Stimulated activated CD8-positive, alpha-beta memory T cell treated with anti-CD3 and anti-CD28 coated beads, Interleukin-4, amount 100 ng/mL, for 48 hours (primary cell): ENCODE measurements around the gene ATP11B.

Experiments
- DNase-seq: peaks from one replicate; pipeline ENCODE4 v3.0.0-alpha.2; 2020

ATP11B gene

DNA sequence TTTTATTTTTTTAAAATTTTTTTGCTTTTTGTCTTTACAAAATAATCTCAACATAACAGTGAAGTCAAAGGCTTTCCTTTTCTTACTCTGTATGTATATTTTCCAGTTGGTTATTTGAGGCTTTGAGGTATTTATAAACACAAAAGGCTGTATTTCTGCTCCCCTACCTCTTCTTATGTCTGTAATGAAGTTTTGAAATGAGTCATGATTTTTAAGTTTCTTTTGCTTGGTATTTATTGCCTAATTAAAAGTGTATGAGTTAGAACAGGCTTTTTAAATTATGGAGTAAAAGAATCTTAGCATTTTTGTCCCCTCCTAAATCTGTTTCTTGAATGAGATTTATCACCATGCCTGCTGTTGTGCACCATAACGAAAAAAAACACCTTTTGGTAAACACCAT is 121.0 kb downstream of the ATP11B start:
- no peak for DNase-seq

DNA sequence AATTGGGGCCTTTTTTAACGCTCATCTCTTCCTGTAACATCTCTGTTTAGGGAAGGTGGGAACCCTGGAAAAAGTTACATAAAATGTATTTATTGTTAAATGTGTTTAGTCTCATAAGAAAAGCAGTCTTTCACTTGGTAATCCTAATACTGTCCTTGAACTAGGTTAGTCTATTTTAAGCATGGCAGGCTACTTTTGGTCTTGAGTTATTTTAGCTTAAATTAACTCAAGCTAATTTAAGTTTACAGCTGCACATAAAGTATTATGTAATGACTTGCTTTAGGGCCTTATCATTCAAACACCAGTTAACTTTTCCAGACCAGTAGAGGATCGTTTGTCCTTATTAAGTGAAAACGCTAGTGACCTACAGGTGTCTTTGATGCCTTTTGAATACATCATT is 123.8 kb downstream of the ATP11B start:
- DNase-seq: no peak

DNA sequence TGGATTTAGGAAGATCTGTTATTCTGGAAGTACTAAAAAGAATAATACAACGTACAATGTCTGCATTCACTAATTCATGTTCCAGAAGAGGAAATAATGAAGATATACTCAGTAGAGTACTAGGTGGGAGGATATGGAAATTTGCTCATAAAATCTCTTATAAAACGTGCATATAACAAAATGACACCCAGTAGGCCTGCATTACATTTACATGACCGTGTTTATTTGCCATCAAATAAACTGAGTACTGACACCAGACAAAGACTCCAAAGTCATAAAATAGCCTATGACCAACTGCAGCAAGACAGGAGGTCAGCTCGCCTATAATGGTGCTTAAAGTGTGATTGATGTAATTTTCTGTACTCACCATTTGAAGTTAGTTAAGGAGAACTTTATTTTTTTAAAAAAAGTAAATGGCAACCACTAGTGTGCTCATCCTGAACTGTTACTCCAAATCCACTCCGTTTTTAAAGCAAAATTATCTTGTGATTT is 126.6 kb downstream of the ATP11B start:
- DNase-seq: no peak

DNA sequence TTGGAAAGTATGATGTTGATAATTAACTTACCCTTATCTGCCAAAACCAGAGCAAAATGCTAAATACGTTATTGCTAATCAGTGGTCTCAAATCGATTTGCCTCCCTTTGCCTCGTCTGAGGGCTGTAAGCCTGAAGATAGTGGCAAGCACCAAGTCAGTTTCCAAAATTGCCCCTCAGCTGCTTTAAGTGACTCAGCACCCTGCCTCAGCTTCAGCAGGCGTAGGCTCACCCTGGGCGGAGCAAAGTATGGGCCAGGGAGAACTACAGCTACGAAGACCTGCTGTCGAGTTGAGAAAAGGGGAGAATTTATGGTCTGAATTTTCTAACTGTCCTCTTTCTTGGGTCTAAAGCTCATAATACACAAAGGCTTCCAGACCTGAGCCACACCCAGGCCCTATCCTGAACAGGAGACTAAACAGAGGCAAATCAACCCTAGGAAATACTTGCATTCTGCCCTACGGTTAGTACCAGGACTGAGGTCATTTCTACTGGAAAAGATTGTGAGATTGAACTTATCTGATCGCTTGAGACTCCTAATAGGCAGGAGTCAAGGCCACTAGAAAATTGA is 127.3 kb downstream of the ATP11B start:
- DNase-seq: no peak

DNA sequence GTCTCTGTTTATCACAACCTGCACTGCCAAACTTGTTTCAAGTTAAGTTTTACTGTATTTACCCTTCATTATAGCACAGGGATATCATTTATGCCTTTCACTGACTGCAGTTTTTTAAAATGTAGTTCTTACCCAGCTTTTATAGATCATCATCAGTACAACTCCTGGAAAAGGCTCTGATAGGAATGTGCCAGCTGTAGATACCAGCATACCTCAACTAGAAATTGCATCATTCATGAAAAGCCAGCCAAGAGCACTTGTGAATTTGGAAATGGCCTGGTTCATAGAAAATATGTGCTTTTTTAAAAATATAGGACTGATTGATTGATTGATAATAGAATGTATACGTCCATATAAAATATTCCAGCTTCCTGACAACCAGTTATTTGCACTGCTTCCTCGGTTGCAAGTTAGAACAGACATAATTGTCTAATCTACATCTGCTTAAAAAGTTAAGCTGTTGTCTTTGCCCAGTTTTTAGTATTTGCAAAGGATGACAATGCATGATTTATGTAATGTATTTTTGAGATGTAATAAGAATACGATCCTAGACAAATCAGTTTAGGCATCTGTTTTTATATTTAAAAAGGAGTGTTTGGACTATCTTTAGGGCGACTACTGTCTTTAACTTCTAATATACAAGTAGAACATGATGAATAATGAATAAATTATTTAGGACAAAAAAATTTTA is 128.5 kb downstream of the ATP11B start:
- no peak for DNase-seq

DNA sequence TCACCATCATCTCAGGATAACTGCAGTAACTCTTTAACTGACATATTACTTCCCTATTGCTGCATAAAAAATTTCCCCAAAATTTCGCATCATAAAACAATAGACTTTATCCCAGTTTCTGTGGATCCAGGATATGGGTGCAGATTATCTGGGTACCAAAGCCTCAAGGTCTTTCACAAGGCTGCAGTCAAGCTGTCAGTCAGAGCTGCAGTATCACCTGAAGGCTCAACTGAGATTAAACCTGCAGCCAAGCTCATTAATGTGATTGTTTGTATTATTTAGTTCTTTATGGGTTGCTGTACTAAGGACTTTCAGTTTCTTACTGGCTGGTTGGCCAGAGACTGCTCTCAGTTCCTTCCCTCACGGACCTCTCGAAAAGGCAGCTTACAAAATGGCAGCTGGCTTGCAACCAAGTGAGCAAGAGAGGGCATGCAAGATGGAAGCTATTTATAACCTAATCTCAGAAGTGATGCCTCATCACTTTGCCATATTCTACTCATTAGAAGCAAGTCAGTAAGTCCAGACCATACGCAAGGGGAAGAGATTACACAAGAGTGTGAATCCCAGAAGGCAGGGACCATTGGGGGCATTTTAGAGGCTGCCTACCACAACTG is 132.1 kb downstream of the ATP11B start:
- no peak for DNase-seq

DNA sequence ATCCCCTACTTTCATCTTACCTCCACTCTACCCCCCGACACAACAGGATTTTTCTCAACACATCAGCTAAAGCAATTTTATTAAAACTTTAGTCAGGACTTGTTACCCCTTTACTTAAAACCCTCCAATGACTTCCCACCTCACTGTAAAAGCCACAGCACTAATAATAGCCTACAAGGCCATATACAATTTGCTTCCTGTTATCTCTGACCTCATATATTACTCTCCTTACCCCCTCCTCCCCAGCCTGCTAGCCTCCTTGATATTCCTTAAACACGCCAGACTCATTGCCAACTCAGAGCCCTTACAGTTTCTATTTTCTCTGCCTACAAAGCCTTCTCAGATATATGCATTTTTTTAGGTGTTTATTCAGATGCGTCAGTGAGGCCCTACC is 132.6 kb downstream of the ATP11B start:
- no peak for DNase-seq

DNA sequence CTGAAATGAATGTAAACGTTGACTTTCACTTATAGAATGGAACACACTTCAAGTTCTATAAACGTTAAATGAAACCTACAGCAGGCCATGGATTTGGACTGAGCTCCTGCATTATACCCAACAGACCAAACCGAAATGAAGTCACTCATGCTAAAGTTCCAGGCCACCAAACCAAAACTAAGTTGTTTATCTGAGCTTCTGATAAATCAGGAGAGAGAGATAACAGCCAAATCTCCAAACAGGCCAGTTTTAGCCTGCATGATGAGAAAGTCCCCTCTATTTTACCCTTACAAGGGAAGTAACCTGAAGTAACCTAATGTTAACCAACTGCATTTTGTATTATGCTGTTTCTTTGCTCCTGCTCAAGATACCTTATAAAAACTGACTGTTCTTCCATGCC is 142.5 kb downstream of the ATP11B start:
- DNase-seq: no peak

DNA sequence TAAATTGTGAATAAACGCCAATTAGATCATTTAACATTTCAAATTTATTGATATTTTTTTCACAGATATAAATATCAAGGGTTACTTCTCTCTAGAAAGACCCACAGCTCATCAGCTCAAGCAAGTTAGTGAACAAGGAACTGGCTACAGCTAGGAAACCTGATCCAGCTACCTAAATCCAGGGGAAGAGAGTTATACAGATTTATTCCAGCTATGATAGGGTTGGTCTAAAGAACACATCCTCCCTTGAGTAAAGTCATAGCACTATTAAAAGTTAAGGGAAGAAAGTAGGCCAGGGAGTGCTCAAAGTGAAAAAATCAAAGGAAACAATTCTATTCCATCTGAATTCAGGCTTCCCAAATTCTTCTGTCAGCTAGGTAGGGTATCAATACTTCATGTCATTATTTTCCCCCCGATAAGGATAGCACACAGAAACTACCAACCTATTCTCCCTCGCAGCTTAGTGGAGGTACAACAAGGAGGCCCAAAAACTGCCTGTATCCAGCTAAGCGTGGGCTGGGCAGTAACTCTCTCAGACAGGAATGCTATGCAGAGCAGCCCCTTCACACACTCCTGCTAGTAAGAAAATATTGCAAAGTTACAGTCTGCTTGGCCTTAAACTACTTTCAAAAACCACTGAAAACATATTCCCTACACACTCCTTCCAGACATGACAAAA is 143.1 kb downstream of the ATP11B start:
- DNase-seq: no peak

DNA sequence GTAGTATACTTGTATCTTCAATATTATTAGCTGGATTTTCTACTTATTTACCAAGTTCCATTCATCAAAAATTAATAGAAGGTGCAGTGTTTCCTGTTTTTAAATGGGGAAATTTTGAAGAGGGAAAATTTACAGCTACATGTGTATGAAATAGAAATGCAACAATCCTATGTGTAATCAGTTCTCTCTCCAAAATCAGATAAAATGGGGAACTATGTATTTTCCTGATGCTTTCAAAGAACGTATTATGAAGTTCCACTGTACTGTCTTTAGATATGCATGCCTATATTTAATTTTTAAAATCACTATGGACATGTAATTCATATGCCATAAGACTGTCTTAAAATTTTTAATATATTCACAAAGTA is 143.6 kb downstream of the ATP11B start:
- no peak for DNase-seq

DNA sequence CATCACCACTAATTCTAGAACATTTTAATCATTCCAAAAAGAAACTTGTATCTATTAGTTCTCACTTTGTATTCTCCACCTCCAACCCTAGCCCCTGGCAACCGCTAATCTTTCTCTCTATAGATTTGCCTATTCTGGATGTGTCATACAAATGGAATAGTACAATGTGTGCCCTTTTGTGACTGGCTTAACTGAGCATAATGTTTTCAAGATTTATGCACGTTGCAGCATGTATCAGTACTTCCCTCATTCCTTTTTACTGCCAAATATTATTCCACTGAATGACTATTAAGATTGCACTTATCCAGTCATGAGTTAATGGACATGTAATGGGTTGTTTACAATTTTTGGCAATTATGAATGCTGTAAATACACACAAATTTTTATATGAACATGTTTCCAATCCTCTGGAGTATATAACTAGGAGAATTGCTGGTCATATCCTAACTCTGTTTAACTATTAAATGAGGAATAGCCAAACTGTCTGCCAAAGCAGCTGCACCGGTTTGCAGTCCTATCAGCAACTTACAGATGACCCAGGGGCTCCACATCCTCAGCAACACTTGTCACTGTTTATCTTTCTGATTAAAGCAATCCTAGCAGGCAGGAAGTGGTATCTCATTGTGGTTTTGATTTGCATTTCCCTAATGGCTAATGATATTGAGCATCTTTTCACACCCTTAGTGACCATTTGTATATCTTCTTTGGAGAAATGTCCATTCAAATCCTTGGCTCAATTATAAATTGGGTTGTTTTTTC is 144.2 kb downstream of the ATP11B start:
- no peak for DNase-seq

DNA sequence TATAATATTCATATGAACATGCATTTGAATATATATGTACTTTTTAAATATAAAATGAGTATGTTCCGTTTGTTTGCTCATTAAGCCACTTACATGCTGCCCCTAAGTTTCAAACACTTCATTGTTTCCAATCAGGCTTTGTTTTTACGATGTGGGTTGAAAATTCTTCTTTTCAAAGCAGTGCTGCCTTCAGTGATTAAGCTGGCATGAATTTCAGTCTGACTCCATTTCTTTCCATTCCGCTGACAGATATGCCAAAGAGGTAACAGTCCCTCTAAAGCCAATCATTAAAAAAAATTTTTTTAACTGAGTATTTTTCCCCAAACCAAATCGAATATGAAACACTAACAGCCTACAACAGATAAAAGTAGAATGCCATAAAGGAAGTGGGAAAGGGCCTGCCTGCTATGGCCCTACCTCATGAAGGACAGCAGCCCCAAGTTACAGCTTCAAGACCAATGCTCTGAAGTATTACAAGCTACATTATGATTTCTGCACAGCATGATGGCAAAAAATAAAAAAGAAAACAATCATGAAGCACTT is 147.0 kb downstream of the ATP11B start:
- DNase-seq: no peak

DNA sequence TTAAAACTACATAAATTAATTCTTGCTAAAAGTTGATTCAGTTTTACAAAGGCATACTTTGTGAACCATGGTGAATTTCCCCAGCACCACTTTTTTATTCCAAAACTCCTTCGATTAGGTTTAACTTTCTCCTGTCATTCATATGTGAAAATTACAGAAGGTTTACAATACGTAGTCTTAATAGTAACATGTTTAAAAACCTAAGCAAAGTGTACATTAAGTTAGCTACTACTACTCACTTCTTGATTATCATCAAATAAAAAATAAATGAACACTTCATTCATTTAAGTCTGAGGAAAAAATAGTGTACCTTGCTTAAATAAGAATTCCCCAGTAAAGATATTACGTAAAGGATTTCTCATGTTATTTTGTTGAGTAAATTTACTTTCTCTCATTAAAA is 148.4 kb downstream of the ATP11B start:
- no peak for DNase-seq

DNA sequence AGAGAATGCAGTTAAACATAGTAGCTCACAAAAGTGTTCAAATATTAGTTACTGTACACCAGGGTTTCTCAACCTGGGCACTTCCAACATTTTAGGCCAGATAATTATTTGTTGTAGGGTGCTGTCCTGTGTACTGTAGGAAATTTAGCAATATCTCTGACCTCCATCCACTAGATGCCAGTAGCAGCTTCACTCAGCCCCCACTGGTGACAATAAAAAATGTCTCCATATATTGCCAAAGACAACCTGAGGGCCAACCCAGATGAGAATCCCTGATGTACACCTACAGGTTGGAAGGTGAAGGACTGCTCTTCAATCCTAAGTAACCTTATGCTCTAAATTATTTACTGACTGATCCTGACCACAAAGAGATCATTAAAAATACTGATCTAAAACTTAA is 154.6 kb downstream of the ATP11B start:
- no peak for DNase-seq

DNA sequence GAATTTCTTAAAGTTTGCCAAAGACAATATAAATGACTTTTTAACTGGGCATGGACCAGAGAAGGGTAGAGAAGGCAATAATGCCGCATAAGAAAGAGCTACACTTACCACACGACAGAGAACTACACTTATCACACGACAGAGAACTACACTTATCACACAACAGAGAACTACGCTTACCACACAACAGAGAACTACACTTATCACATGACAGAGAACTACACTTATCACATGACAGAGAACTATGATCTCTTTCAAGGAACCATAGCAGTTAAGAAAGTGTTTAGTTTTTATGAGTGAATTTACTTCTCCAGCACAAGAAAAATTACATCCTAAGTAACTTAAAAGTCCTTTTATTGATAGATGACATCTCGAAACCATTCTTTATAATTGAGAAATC is 155.0 kb downstream of the ATP11B start:
- DNase-seq: no peak

DNA sequence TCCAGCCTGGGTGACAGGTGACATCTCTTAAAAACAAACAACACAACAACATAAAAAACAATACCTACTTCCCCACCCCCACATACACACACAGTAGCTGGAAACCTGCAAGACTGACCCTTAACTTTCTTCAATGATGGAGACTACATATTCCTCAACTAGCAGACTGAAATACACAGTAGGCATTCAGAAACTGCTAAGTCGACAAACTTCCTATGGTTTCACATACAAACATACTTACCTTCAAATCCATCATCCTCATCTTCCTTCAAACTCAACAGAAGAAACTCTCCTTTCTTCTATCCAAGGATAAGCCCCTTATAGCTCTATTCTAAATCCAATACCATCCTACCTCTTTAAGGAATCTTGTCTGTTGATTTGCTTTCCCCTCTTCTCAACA is 156.4 kb downstream of the ATP11B start:
- DNase-seq: no peak

DNA sequence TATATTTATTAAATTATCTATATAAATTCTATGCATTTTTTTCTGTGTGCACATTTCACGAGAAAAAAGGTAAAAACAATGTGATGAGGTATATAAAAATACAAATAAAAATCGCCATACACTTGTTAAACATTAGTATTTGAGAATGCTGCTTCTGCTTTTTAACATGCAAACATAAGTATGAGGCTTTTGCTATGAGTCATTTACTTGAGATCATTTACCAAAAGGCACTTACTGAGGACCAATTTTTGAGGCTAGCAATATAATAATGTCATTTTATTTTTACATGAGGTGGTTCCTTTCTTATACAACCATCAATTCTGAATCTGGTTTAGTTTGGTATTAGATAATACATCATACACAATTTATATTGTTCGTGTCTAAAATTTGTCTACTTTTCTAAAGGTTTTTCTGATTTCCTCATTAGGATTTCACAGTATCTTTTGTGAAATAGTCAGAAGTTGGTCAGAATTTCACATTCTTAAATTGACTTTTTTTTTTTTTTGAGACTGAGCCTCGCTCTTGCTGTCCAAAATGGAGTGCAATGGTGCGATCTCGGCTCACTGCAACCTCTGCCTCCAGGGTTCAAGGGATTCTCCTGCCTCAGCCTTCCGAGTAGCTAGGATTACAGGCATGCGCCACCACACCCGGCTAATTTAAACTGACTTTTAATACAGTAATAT is 161.4 kb downstream of the ATP11B start:
- DNase-seq: no peak

DNA sequence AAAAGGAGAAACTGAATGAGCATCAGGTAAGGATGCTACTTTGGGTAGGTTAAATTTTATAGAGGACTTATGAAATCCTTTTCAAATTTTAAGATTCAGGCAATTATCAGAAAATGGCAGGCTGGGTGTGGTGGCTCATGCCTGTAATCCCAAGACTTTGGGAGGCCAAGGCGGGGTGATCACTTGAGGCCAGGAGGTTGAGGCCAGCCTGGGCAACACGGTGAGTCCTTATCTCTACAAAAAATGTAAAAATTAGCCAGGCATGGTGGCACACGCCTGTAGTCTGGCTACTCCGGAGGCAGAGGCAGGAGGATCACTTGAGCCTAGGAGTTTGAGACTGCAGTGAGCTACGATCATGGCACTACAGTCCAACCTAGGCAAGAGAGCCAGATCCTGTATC is 163.9 kb downstream of the ATP11B start:
- DNase-seq: no peak

DNA sequence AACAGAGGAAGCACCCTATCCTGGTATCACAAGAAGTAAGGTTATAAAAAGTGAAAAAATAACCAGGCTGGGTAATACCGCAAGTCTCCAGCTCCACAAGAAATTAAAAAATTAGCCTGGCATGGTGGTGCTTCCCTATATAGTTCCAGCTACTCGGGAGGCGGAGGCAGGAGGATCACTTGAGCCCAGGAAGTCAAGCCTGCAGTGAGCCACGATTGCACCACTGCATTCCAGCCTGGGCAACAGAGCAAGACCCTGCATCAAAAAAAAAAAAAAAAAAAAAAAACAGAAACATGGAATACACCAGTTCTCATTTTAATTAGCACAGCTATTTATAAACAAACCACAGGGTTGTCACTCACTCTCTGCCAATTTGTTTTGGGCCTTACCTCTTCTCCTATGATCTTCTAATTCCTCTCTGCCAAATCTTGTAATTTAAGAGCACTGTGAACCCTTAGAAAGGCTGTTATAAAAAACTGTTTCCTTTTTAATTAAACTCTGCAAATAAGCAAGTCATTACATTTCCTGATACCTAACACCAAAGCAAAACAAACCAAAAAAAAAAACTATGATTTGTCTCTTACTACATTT is 164.5 kb downstream of the ATP11B start:
- DNase-seq: no peak

DNA sequence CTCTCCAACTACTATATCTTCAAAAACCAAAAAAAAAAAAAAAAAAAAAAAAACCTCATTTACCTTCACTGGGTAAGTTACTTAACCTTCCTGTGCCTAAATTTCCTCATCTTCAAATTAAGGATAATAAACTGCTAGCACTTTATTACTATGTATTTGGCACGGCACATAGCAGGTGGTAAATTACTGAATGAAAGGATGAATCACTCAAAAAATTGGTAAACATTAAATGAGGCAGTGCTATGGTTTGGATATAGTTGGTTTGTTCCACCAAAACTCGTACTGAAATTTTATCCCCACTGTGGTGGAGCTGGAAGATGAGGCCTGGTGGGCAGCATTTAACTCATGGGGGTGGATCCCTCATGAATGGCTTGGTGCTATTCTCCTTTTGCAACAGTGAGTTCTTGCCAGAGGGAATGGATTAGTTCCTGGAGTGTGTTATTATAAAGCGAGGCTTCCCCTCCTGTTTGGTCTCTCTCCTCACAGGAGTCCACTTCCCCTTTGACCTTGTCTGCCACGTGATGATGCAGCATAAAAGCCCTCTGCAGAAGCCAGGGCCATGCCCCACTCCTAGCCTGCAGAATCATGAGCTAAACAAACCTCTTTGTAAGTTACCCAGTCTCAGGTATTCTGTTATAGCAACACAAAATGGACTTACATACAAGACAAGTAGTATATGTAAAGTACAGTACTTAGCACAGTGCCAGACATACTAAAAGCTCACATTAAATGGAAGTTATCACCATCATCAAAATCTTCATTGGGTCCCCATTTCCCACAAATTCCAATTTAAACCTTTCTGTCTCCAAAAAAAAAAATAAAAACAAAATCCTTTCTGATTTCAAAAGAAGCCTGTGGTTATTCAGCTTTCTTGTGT is 166.4 kb downstream of the ATP11B start:
- no peak for DNase-seq

DNA sequence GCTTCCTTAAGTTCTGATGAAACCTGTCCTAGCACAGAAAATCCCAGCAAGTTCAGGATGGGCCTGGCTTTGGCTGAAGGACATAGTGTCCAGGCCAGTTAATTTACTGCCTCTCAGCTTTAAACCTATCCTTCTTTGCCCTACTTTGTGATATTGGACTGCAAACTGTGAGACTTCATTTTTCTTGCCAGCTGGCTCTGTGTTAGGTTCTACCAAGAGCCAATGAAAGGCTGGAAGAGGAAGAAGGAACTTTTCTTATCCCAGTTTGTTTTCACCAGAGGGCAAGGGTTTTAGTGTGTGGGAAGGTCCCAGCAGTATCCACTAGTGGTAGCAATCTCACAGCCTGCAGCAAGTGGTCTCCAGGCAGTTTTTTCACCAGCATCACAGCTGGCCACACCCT is 168.9 kb downstream of the ATP11B start:
- no peak for DNase-seq
